Measurements from ENCODE around the gene ILDR2.

DNA sequence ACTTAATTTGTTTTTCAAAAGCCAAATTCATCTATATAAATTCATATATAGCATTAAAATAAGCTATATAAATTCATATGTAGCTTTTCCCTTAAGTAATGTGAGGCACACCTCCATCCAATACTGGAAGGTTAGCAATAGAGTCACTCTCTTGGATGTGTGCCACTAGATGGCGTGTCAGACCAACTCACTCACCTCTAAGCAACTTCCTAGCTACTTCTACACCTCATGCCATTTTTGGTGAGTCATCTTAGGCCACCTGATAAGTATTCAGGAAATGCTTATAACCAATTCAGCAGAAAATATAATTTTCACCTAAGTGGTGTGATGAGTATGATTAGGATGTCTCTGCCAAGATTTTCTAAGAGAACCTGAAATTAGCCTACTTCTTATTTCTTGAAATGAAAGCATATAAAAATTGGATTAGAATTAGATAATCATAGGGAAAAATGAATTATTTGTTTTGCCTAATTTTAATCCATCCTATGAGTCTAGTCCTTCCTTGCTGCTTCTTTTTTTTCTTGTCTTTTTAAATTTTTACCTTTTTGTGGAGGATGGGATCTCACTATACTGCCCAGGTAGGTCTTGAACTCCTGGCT lies 64.8 kb downstream of the ILDR2 start:
- TF ChIP-seq, protein P1, sequence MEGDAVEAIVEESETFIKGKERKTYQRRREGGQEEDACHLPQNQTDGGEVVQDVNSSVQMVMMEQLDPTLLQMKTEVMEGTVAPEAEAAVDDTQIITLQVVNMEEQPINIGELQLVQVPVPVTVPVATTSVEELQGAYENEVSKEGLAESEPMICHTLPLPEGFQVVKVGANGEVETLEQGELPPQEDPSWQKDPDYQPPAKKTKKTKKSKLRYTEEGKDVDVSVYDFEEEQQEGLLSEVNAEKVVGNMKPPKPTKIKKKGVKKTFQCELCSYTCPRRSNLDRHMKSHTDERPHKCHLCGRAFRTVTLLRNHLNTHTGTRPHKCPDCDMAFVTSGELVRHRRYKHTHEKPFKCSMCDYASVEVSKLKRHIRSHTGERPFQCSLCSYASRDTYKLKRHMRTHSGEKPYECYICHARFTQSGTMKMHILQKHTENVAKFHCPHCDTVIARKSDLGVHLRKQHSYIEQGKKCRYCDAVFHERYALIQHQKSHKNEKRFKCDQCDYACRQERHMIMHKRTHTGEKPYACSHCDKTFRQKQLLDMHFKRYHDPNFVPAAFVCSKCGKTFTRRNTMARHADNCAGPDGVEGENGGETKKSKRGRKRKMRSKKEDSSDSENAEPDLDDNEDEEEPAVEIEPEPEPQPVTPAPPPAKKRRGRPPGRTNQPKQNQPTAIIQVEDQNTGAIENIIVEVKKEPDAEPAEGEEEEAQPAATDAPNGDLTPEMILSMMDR (IDR thresholded peaks at IDR 0.05): peak; percentile 59 to 78 (median 61)
- peak; percentile 32 for TF ChIP-seq POLR2AphosphoS5 (IDR thresholded peaks at IDR 0.05)
- no peak for TF ChIP-seq POLR2A (IDR thresholded peaks at IDR 0.05)

Data from gastroesophageal sphincter (tissue), 3 donors.